ENCODE data around the gene RARG. TPM values are rescaled to one million over a fixed set of nuclear protein-coding genes. Genes with fewer than 3 reads are reported as not detected.

RARG gene
- total RNA-seq, 2 donors from 2014 or later, result 9.2 to 11.7 TPM

DNA sequence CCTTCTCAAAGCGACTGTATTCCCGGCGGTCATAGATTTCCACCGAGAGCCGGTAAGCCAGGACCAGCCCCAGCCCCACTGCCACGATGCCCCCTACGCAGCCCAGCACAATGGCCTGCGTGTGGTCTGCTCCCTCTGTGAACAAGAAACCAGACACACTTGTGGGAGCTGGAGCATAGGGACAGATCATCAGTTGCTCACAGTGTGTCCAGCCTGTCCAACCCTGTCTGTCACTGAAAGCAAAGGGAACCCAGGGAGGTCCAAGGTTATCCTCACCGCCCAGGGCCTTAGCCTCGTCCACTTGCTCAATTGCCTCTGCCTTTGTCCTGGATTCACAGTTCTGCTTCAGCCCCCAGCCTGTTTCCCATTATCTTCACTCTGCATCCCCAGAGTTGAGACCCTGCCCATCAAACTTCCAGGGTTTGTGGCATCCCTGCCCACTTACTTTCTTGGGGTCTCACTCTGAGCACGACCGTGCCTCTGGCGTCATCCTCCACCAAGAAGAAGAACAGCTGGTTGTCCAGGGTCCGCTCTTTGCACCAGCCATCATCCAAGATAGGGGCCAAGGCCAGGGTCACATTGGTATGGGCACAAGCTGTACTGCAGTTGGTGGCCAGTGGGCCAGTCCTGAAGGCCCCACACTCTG lies 40.0 kb downstream of the RARG start:
- Histone ChIP-seq H3K27me3 (no peaks in the 10 kb centered on the region), H3K27ac (no peak overlapping the region), H3K9me3 (no peaks in the 10 kb centered on the region), H3K4me1 (peaks cover 10% of the 10 kb centered on the region), H3K36me3 (replicated peaks in 1 of 2; ENCODE audit: insufficient read depth in 1 of 2, low read depth in 2 of 2) (peaks cover 0 to 13% of the 10 kb centered on the region in 2 donors), H3K4me3 (no peak overlapping the region)
- ATAC-seq (no peak), DNase-seq (no peak)
- intact Hi-C loops (cut with DNase I), result loop anchor here (10.0 kb wide), 1 partner anchor 127 kb away; no protein-coding TSS in a partner anchor
- WGBS, 2 donors, result 76 to 86% methylated on average over 11 to 14 of the region's 14 CpGs
- TF ChIP-seq CTCF (IDR thresholded peaks at IDR 0.05) (no peak), POLR2A (IDR thresholded peaks at IDR 0.05) (no peak)

DNA sequence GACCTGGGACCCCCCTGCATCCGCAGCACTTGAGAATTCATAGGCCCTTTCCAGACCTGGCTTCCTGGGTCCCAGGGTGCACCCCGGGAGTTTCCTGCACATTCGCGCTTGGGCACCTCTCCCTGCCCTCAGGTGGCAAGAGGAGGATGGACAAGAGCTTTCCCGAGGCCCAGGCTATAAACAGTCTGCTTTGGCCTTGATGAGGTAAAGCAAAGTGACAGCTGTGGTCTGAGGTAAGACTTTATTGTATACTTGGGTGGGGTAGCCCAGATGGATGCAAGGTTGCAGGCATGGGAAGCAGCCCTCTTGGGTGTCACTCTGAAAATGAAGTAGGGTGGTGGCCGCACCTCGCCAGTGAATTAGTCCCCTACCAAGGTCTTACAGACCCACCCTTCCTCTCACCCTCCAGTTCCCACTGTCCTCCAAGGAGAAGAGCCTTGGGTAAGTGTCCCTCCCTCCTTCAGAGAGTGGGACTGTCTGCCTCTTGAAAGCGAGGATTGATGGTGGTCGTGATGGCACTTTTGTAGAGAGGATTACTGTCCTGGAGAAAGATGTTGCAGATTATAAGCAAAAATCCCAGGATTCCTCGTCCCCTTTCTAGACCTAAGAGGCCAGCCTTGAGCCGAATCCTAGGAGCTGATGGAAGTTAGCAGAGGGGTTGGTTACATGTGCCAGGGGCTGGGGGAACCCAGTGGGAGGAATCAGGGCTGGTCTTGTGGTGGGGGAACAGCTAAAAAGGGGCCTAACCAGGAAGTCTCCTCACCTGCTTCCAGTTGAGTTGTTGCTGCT lies 40.7 kb downstream of the RARG start:
- no peak for ATAC-seq
- H3K36me3 ChIP-seq (replicated peaks in 1 of 2; ENCODE audit: insufficient read depth in 1 of 2, low read depth in 2 of 2), result peaks cover 0 to 20% of the 10 kb centered on the region in 2 donors
- no peak overlapping the region for H3K27ac ChIP-seq
- DNase-seq, result no peak
- H3K27me3 ChIP-seq, result no peaks in the 10 kb centered on the region
- intact Hi-C loops (cut with DNase I), result loop anchor here (10.0 kb wide), 1 partner anchor 126 kb away; no protein-coding TSS in a partner anchor
- peaks cover 10% of the 10 kb centered on the region for H3K4me1 ChIP-seq
- no peak overlapping the region for H3K4me3 ChIP-seq
- TF ChIP-seq CTCF (IDR thresholded peaks at IDR 0.05), result no peak
- TF ChIP-seq POLR2A (IDR thresholded peaks at IDR 0.05), result no peak
- WGBS, 2 donors, result 77 to 78% methylated on average over 11 of the region's 11 CpGs
- no peaks in the 10 kb centered on the region for H3K9me3 ChIP-seq

- H3K36me3 ChIP-seq (replicated peaks in 1 of 2; ENCODE audit: insufficient read depth in 1 of 2, low read depth in 2 of 2), result peaks cover 0 to 29% of the 10 kb centered on the region in 2 donors
- intact Hi-C loops (cut with DNase I), result loop anchor here (10.0 kb wide), 1 partner anchor 125 kb away; no protein-coding TSS in a partner anchor
Observed at GRCh38 chr12:53190108-53190729, 41.8 kb downstream of the RARG start.

More at GRCh38 chr12:53190108-53190729, 41.8 kb downstream of the RARG start:
- Histone ChIP-seq H3K27ac (peak overlapping the region in 1 of 4 donors; percentile 11), H3K27me3 (no peaks in the 10 kb centered on the region), H3K9me3 (no peaks in the 10 kb centered on the region), H3K4me1 (peaks cover 9% of the 10 kb centered on the region), H3K4me3 (no peak overlapping the region)
- peak; percentile 58 to 70 (median 66) for DNase-seq
- ATAC-seq, result peak; percentile 87
- TF ChIP-seq POLR2A (IDR thresholded peaks at IDR 0.05) (peak in 1 of 3 donors; percentile 7), CTCF (IDR thresholded peaks at IDR 0.05) (peak; percentile 53 to 73 (median 67))
- WGBS, 2 donors, result 41 to 44% methylated on average over 11 to 14 of the region's 14 CpGs
